PFSK-1 (cell line): ENCODE data around the gene CTNNA1.

ENCODE experiments used
- FOXP2 ChIP-seq: optimal IDR thresholded peaks from 2 replicates; pipeline ENCODE3; 2011; ENCODE audit warnings: borderline replicate concordance, control low read depth, inconsistent platforms; ENCODE audit not compliant: insufficient read depth; ENCODE audit errors: extremely low read length, extremely low read depth
- POLR2AphosphoS5 ChIP-seq: IDR thresholded peaks from 2 replicates; pipeline ENCODE4 v1.6.1; 2012; ENCODE audit warnings: low read depth, mild to moderate bottlenecking, control low read depth, low read length, moderate library complexity
- REST ChIP-seq, 2 experiments: IDR thresholded peaks; 2 replicates each; pipeline versions ENCODE4 v1.6.1 to v1.8.0; 2011 to 2012; ENCODE audit warnings: low read depth in 2 of 2, low read length in 2 of 2, control low read depth in 1 of 2, inconsistent platforms in 1 of 2, mild to moderate bottlenecking in 1 of 2, moderate library complexity in 1 of 2; ENCODE audit not compliant: insufficient read depth in 1 of 2
- SIN3A ChIP-seq: IDR thresholded peaks from 2 replicates; pipeline ENCODE4 v1.6.1; 2012; ENCODE audit warnings: mild to moderate bottlenecking, low read length, moderate library complexity, borderline replicate concordance; ENCODE audit not compliant: insufficient read depth
- TAF1 ChIP-seq: IDR thresholded peaks from 2 replicates; pipeline ENCODE4 v1.6.1; 2012; ENCODE audit warnings: low read length, control low read depth, borderline replicate concordance; ENCODE audit not compliant: insufficient read depth

CTNNA1 gene

DNA sequence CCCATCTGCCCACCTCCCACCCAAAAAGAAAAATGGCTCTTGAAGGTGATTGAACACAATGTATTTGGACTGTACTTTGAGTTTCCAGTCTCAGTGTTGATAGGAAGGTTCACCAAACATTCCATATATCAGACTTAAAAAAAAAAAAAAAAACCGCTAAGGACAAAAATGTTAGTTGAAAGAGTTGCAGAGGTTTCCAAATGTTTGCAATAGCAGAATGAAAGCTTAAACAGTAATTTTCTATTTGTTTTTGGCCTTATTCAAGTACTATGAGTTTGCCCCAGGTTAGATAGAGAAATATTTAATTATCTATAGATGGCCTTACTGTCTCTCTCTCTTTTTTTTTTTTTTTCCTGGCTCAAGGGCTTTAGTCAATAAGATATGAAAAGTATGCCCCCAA, 115.8 kb downstream of the CTNNA1 start:
- TF ChIP-seq FOXP2 (no peak), SIN3A (no peak), POLR2AphosphoS5 (no peak), TAF1 (no peak), REST (IDR thresholded peaks at IDR 0.05; ENCODE audit: insufficient read depth in 1 of 2, low read depth in 2 of 2, low read length in 2 of 2) (no peak)

GRCh38 chr5:138869763-138870500, 116.7 kb downstream of the CTNNA1 start:
- no peak for TF ChIP-seq REST (IDR thresholded peaks at IDR 0.05; ENCODE audit: insufficient read depth in 1 of 2, low read depth in 2 of 2, low read length in 2 of 2)
- TF ChIP-seq POLR2AphosphoS5 = no peak
- TF ChIP-seq SIN3A = no peak
- TF ChIP-seq TAF1 = no peak
- TF ChIP-seq FOXP2 = no peak

DNA sequence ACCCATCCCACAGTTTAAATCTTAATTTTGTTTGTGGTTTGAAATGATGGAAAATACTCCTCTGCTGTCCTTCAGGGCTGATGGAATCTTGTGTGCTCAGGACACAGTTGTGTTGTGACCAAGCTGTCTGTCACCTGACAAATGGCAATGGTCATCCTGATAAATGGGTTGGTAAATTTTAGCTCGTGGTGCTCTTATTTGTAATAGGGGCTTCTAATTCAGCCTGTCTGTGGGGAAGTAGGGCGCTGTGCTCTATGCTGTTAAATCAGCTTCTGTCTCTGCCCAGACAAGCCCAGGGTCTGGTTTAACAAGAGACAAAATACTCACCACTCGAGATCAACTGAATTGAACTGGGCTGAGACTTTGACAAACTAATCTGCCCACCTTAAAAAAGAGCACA, 117.4 kb downstream of the CTNNA1 start:
- TF ChIP-seq FOXP2 (no peak), POLR2AphosphoS5 (no peak), REST (IDR thresholded peaks at IDR 0.05; ENCODE audit: insufficient read depth in 1 of 2, low read depth in 2 of 2, low read length in 2 of 2) (no peak), TAF1 (no peak), SIN3A (no peak)

GRCh38 chr5:138872841-138873465, 119.7 kb downstream of the CTNNA1 start:
- TF ChIP-seq FOXP2 = no peak

DNA sequence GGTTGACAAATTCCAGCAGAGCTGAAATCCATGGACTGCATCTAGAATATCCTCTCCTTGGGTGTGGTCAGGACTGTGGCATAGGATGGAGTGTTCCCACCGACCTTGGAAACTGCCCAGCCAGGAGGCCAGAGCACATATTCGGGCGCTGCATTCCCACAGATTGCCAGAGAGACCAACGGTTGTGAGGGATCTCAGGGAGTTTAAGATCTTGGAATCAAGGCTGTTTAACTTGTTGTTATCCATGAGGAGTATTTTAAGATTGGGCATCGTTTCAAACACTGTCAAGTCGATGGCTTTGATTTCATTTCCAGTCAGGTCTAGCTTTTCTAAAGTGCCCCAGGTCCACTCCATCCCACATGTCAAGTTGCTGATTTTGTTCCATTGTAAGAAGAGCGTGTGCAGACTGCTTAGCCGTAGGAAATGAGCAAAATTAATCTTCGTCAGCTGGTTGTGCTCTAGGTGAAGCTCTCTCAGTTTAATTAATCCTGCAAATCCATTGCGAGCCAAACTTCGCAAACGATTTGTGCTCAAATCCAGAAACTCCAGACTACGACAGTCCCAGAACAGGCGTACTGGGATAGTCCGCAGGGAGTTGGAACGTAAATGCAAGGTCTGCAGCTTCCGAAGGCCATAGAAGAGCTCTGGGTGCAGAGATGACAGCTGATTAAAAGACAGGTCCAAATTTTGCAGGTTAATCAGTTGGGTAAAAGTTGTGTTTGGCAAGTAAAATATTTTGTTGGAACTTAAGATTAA, 120.4 kb downstream of the CTNNA1 start:
- TF ChIP-seq POLR2AphosphoS5 (no peak), FOXP2 (no peak), SIN3A (no peak), REST (IDR thresholded peaks at IDR 0.05; ENCODE audit: insufficient read depth in 1 of 2, low read depth in 2 of 2, low read length in 2 of 2) (no peak), TAF1 (no peak)
